Naive B cell (primary cell): ENCODE data around the gene UBA5. TPM values are rescaled to one million over a fixed set of nuclear protein-coding genes. Genes with fewer than 3 reads are reported as not detected.

Experiments used
- ATAC-seq, 2 donors: fragments of 150-1000 bp; cut with Tn5 transposase; 2 replicates each; pipeline ENCODE4 v1.10.0; 2021; ENCODE audit warnings: low read depth in 2 of 2, mild to moderate bottlenecking in 2 of 2, moderate library complexity in 2 of 2
- DNase-seq: peaks from one replicate; pipeline ENCODE4 v3.0.0; 2022
- H3K27ac Mint-ChIP-seq, 6 donors: one replicate each; pipeline ENCODE4 v1.8.0; 2020 to 2022; ENCODE audit warnings: mild to moderate bottlenecking in 6 of 6, mixed read lengths in 6 of 6, moderate library complexity in 5 of 6, inconsistent platforms in 2 of 6
- H3K27me3 Mint-ChIP-seq, 3 donors: one replicate each; pipeline ENCODE4 v1.8.0; 2021 to 2022; ENCODE audit warnings: mixed read lengths in 3 of 3, mild to moderate bottlenecking in 1 of 3
- H3K36me3 Mint-ChIP-seq, 2 donors: one replicate each; pipeline ENCODE4 v1.8.0; 2020 to 2022; ENCODE audit warnings: mixed read lengths in 2 of 2, inconsistent platforms in 1 of 2, mild to moderate bottlenecking in 1 of 2
- H3K4me1 Mint-ChIP-seq, 3 donors: one replicate each; pipeline ENCODE4 v1.8.0; 2020 to 2022; ENCODE audit warnings: mixed read lengths in 3 of 3, inconsistent platforms in 1 of 3, mild to moderate bottlenecking in 1 of 3, moderate library complexity in 1 of 3
- H3K4me3 Mint-ChIP-seq, 8 donors: one replicate each; pipeline ENCODE4 v1.8.0; 2020 to 2022; ENCODE audit warnings: mild to moderate bottlenecking in 8 of 8, mixed read lengths in 8 of 8, moderate library complexity in 8 of 8, inconsistent platforms in 2 of 8
- H3K9me3 Mint-ChIP-seq, 7 donors: one replicate each; pipeline ENCODE4 v1.8.0; 2020 to 2022; ENCODE audit warnings: mixed read lengths in 7 of 7, mild to moderate bottlenecking in 5 of 7, inconsistent platforms in 2 of 7, moderate library complexity in 1 of 7
- polyA plus RNA-seq, 6 donors: library from polyadenylated mRNA; unstranded; fragments of 300-500 nt; fragmentation: Illumina TruSeq; gene quantifications; one replicate each; pipeline ENCODE4 v1.2.3, GENCODE V29; 2021; ENCODE audit warnings: low read depth in 6 of 6

Gene UBA5
- polyA plus RNA-seq, 6 donors from 2014 or later, result 29.6 to 46.1 (median 31.8) TPM

- Mint-ChIP-seq H3K9me3 (no peaks in the 10 kb centered on the region), H3K27me3 (no peaks in the 10 kb centered on the region), H3K27ac (no peak overlapping the region), H3K36me3 (peaks cover 25 to 31% of the 10 kb centered on the region in 2 donors), H3K4me3 (no peak overlapping the region), H3K4me1 (no peaks in the 10 kb centered on the region)
- ATAC-seq, result no peak
- no peak for DNase-seq
Observed at GRCh38 chr3:132703733-132704132, 43.6 kb downstream of the UBA5 start.

GRCh38 chr3:132709761-132710160 lies 49.6 kb downstream of the UBA5 start:
- H3K27ac Mint-ChIP-seq, result no peak overlapping the region
- H3K4me3 Mint-ChIP-seq, result peak overlapping the region in 1 of 8 donors; percentile 29
- peaks cover 8 to 19% of the 10 kb centered on the region in 2 donors for H3K36me3 Mint-ChIP-seq

DNA sequence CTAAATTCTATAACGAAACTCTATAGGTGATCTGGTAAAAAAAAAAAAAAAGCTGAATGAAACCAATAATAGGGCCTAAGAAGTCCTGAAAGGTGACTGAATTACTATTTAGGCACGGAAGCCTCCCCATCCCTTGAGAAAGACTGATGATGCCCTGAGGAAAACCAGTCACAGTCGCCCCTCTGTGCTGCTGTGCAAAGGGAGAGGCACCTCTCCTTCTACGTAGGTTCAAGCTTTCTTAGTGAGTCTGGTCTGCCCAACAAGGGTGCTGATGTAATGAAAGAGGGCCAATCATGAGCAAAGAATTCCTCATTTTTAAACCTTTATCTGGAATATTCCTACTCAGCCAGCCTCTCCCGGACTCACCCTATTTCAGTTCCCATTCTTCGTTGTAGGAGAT lies 50.2 kb downstream of the UBA5 start:
- Mint-ChIP-seq H3K9me3 (no peaks in the 10 kb centered on the region), H3K36me3 (peaks cover 8 to 19% of the 10 kb centered on the region in 2 donors), H3K27ac (no peak overlapping the region), H3K4me3 (no peak overlapping the region), H3K4me1 (no peaks in the 10 kb centered on the region), H3K27me3 (no peaks in the 10 kb centered on the region)
- ATAC-seq, result no peak
- DNase-seq, result no peak

More at GRCh38 chr3:132709761-132710160, 49.6 kb downstream of the UBA5 start:
- Mint-ChIP-seq H3K27me3 (no peaks in the 10 kb centered on the region), H3K9me3 (no peaks in the 10 kb centered on the region), H3K4me1 (no peaks in the 10 kb centered on the region)
- DNase-seq, result no peak
- no peak for ATAC-seq

GRCh38 chr3:132713977-132714727 lies 54.0 kb downstream of the UBA5 start:
- DNase-seq, result no peak
- no peak for ATAC-seq
- Mint-ChIP-seq H3K36me3 (peaks cover under 1 to 18% of the 10 kb centered on the region in 2 donors), H3K27me3 (no peaks in the 10 kb centered on the region), H3K9me3 (no peaks in the 10 kb centered on the region), H3K27ac (no peak overlapping the region), H3K4me1 (peaks cover 0 to 9% (median under 1%) of the 10 kb centered on the region in 3 donors), H3K4me3 (no peak overlapping the region)

DNA sequence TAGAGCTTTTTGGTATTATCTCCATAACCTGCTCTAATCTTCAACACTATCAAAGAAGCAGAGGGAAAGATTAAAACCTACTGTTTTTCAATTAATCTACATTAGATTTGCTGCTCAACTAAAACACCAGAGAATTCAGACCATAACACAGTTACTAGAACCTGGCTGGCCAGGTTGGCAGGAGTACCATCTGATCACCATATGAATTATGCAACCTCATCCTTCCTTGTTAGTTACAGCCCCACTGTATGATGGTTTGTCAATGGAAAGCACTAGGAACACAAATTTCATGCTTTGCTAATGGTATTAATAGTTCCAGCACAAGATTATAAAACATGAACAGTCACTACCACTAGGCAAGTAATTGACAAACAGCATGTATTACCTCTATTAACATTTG lies 56.2 kb downstream of the UBA5 start:
- Mint-ChIP-seq H3K9me3 (no peaks in the 10 kb centered on the region), H3K27me3 (no peaks in the 10 kb centered on the region), H3K4me3 (peak overlapping the region in 1 of 8 donors; percentile 22), H3K4me1 (peaks cover 19 to 27% (median 21%) of the 10 kb centered on the region in 3 donors), H3K27ac (peak overlapping the region in 2 of 6 donors; percentile 37 to 38), H3K36me3 (peaks cover 0 to 18% of the 10 kb centered on the region in 2 donors)
- DNase-seq (no peak), ATAC-seq (no peak)

- ATAC-seq, result no peak
- Mint-ChIP-seq H3K27ac (peak overlapping the region in 2 of 6 donors; percentile 30 to 70), H3K4me1 (peaks cover 21 to 43% (median 35%) of the 10 kb centered on the region in 3 donors)
Observed at GRCh38 chr3:132720228-132720627, 60.1 kb downstream of the UBA5 start.

GRCh38 chr3:132721479-132722164 lies 61.5 kb downstream of the UBA5 start:
- Mint-ChIP-seq H3K27ac (peak overlapping the region; percentile 75 to 84 (median 82)), H3K27me3 (no peaks in the 10 kb centered on the region), H3K4me1 (peaks cover 27 to 41% (median 41%) of the 10 kb centered on the region in 3 donors), H3K4me3 (peak overlapping the region; percentile 87 to 96 (median 92)), H3K36me3 (peaks cover 0 to 15% of the 10 kb centered on the region in 2 donors), H3K9me3 (no peaks in the 10 kb centered on the region)
- DNase-seq, result no peak
- peak; percentile 15 to 17 for ATAC-seq

More at GRCh38 chr3:132720228-132720627, 60.1 kb downstream of the UBA5 start:
- Mint-ChIP-seq H3K36me3 (peaks cover 0 to 18% of the 10 kb centered on the region in 2 donors), H3K9me3 (no peaks in the 10 kb centered on the region), H3K27me3 (no peaks in the 10 kb centered on the region), H3K4me3 (peak overlapping the region in 7 of 8 donors; percentile 34 to 96 (median 90))
- no peak for DNase-seq

DNA sequence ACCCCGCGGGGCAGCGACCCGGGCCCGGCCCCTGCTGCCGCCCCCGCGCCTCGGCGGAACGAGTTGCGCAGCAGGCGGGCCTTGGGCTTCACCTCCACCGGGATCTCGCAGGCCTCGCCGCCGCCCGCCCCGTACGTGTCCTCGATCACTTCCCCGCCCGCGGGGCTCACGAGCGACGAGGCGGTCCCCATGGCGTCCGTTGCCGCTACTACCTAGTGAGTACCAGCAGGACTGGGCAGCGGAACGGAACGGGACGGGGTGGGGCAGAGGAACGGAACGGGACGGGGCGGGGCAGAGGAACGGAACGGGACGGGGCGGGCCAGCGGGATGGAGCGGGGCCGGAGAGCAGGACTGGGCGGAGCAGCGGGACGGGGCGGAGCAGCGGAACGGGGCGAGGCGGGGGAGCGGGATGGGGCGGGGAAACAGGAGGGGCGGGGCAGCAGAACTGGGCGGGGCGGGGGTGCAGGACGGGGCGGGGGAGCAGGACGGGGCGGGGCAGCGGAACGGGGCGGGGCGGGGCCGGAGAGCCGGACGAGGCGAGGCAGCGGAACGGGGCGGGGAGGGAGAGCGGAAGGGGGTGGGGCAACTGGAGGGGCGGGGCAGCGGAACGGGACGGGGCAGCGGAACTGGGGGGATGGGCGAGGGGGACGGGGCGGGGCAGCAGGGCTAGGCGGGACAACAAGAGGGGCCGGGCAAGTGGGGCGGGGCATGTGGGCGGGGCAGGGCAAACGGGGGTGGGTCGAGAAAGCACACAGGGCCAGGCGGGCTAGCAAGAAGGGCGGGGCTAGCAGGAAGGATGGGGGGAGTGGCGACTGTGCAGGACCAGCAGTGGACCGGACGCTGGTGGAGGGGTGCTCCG lies 62.3 kb downstream of the UBA5 start, which contains the start of gene NPHP3:
Gene NPHP3, minus strand, starts transcription at position 245 of the 859 bp plus-strand sequence. Its CDS starts 54 bp downstream, at position 191.
- Mint-ChIP-seq H3K36me3 (peaks cover 0 to 8% of the 10 kb centered on the region in 2 donors), H3K4me1 (peaks cover 27 to 41% (median 41%) of the 10 kb centered on the region in 3 donors), H3K4me3 (peak within 1 kb of the TSS; percentile 87 to 96 (median 92)), H3K27ac (peak within 1 kb of the TSS; percentile 75 to 84 (median 82)), H3K27me3 (peaks cover 0 to 4% (median 0%) of the 10 kb centered on the region in 3 donors), H3K9me3 (no peaks in the 10 kb centered on the region)
- ATAC-seq (peak; percentile 75 to 78), DNase-seq (peak; percentile 81)

DNA sequence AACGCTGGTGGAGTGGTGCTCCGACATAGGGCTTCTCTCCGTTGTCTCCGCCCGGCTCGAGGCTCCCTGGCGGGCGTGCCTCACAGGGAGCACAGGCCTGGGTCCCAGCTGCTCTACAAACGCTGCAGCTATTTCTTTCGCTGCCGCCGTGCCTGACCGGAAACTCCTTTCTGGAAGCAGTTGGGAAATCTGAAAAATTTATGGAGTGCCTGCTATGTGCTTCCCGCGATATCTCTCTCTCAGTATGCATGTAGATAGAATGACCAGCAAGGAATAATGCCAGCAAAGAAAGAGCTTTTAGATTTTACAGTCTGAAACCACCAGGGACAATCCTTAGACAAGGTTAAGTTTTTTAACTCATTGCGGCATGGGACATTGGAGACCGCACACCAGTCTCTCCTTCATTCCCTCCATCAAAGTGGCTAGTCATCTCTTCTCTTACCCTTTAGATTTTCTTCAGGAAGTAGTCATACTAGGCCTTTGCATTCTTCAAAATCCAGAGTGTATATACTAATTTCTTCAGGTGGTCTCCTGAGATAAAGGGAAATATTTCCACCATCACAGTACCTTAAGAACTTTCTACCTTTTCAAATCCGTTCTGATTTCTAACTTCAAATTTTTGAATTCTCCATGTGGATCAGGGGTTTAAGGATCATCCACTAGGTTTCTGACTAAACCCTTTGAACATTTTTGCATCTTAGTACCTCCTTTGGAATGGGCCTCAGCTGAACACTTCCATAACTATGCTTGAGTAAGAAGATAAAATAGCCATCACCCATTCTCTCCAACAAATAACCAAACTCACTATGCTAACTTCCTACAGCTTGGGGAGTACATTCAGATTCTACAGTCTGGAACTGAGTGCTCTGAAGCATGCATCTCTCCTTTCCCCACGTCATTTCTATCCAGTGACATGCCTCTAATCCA lies 63.2 kb downstream of the UBA5 start:
- no peak for DNase-seq
- Mint-ChIP-seq H3K27me3 (peaks cover 0 to 4% (median 4%) of the 10 kb centered on the region in 3 donors), H3K4me3 (peak overlapping the region; percentile 81 to 94 (median 92)), H3K27ac (peak overlapping the region in 5 of 6 donors; percentile 12 to 73 (median 67)), H3K9me3 (no peaks in the 10 kb centered on the region), H3K4me1 (peaks cover 27 to 41% (median 41%) of the 10 kb centered on the region in 3 donors), H3K36me3 (peaks cover 0 to 7% of the 10 kb centered on the region in 2 donors)
- ATAC-seq, result no peak

- H3K27ac Mint-ChIP-seq, result peak overlapping the region in 1 of 6 donors; percentile 67
Observed at GRCh38 chr3:132726341-132726823, 66.3 kb downstream of the UBA5 start.

More at GRCh38 chr3:132726341-132726823, 66.3 kb downstream of the UBA5 start:
- Mint-ChIP-seq H3K4me1 (peaks cover 8 to 20% (median 16%) of the 10 kb centered on the region in 3 donors), H3K4me3 (peak overlapping the region in 1 of 8 donors; percentile 76), H3K27me3 (peaks cover 10 to 25% (median 16%) of the 10 kb centered on the region in 3 donors), H3K36me3 (no peaks in the 10 kb centered on the region), H3K9me3 (no peaks in the 10 kb centered on the region)
- DNase-seq (peak; percentile 67), ATAC-seq (peak; percentile 7)
